ENCODE data around the gene TFAP2A.

GRCh38 chr6:10389739-10390494 is 25.0 kb downstream of the TFAP2A start:
- no peak for TF ChIP-seq CTCF (IDR thresholded peaks at IDR 0.05; ENCODE audit: insufficient read depth, low read length, poor library complexity, severe bottlenecking)
- no peak for TF ChIP-seq EZH2phosphoT487 (conservative IDR thresholded peaks at IDR 0.05; ENCODE audit: low read length)

Measured in SU-DHL-6 (cell line).